SHP77 (cell line): ENCODE measurements around the gene HAUS2.

ENCODE experiments used
- DNase-seq, 2 experiments: peaks; one replicate each; lab custom pipeline; 2025; lab: John Stamatoyannopoulos, UW

The HAUS2 gene

GRCh38 chr15:42608110-42608531, 59.5 kb downstream of the HAUS2 start:
- DNase-seq, result no peak

GRCh38 chr15:42608752-42609488, 60.3 kb downstream of the HAUS2 start:
- DNase-seq, result no peak

- no peak for DNase-seq
Measured at GRCh38 chr15:42611532-42611931, 62.9 kb downstream of the HAUS2 start.

GRCh38 chr15:42612367-42612912, 63.8 kb downstream of the HAUS2 start:
- DNase-seq, result no peak

GRCh38 chr15:42616107-42616506, 67.5 kb downstream of the HAUS2 start:
- DNase-seq, result no peak
